HG03520 (cell line): ENCODE results near the gene NSUN3.

Experiments used
- ATAC-seq: cut with Tn5 transposase; IDR thresholded peaks from one replicate; pipeline ENCODE4 v1.9.1; 2021; ENCODE audit warnings: mild to moderate bottlenecking, moderate library complexity; ENCODE audit not compliant: unreplicated experiment

NSUN3 gene

GRCh38 chr3:94176988-94177745, 114.3 kb downstream of the NSUN3 start:
- ATAC-seq, result no peak
